Effector memory CD8-positive, alpha-beta T cell (primary cell): ENCODE results near the gene MAP2.
A peak's percentile ranks its signal among the peaks of the same experiment; 100 is the strongest.

Experiments used
- ATAC-seq: fragments of 150-1000 bp; cut with Tn5 transposase; replicated peaks from 2 replicates; pipeline ENCODE4 v1.10.0; 2021; ENCODE audit warnings: mild to moderate bottlenecking, moderate library complexity
- DNase-seq, 3 experiments: peaks; one replicate each; pipeline ENCODE4 v3.0.0; 2021
- H3K27ac Mint-ChIP-seq, 2 donors: one replicate each; pipeline ENCODE4 v1.8.0; 2022; ENCODE audit warnings: mild to moderate bottlenecking in 2 of 2, mixed read lengths in 2 of 2, moderate library complexity in 2 of 2
- H3K27me3 Mint-ChIP-seq, 2 donors: one replicate each; pipeline ENCODE4 v1.8.0; 2022; ENCODE audit warnings: mixed read lengths in 2 of 2
- H3K36me3 Mint-ChIP-seq: one replicate; pipeline ENCODE4 v1.8.0; 2022; ENCODE audit warnings: mild to moderate bottlenecking, moderate library complexity, mixed read lengths; ENCODE audit not compliant: insufficient read depth
- H3K4me1 Mint-ChIP-seq, 2 donors: one replicate each; pipeline ENCODE4 v1.8.0; 2022; ENCODE audit warnings: low read depth in 2 of 2, mixed read lengths in 2 of 2
- H3K4me3 Mint-ChIP-seq, 2 donors: one replicate each; pipeline ENCODE4 v1.8.0; 2022; ENCODE audit warnings: mild to moderate bottlenecking in 2 of 2, mixed read lengths in 2 of 2, moderate library complexity in 2 of 2
- H3K9me3 Mint-ChIP-seq, 2 donors: one replicate each; pipeline ENCODE4 v1.8.0; 2022; ENCODE audit warnings: mixed read lengths in 2 of 2
- total RNA-seq, 9 experiments: gene quantifications; one replicate each; lab custom pipeline; 2026; lab: John Stamatoyannopoulos, UW

Gene MAP2
- total RNA-seq = 0 to 0.48 (median 0.13) reads per million in 9 experiments

- peak within 1 kb of the TSS; percentile 56 to 72 for H3K4me3 Mint-ChIP-seq
- H3K27ac Mint-ChIP-seq = peak within 1 kb of the TSS in 1 of 2 donors; percentile 63
- DNase-seq (peak in 2 of 3 experiments; percentile 15 to 28), ATAC-seq (peak; percentile 88)
- H3K9me3 Mint-ChIP-seq = peaks cover 1 to 8% of the 10 kb centered on the region in 2 donors
- peaks cover 19 to 34% of the 10 kb centered on the region in 2 donors for H3K27me3 Mint-ChIP-seq
- H3K4me1 Mint-ChIP-seq = peaks cover 0 to 7% of the 10 kb centered on the region in 2 donors
- H3K36me3 Mint-ChIP-seq = no peaks in the 10 kb centered on the region
Observed at GRCh38 chr2:209423562-209424198, at the start of gene MAP2. Gene MAP2 (plus strand): TSS chr2:209424047. CDS start chr2:209653171, 229,124 bp downstream.

GRCh38 chr2:209376686-209377085, 47.2 kb upstream of the MAP2 start:
- ATAC-seq (no peak), DNase-seq (no peak)
- H3K27me3 Mint-ChIP-seq = no peaks in the 10 kb centered on the region
- H3K4me1 Mint-ChIP-seq = no peaks in the 10 kb centered on the region
- peaks cover 8 to 13% of the 10 kb centered on the region in 2 donors for H3K9me3 Mint-ChIP-seq
- no peaks in the 10 kb centered on the region for H3K36me3 Mint-ChIP-seq
- no peak overlapping the region for H3K4me3 Mint-ChIP-seq
- H3K27ac Mint-ChIP-seq = no peak overlapping the region

GRCh38 chr2:209380293-209380692, 43.6 kb upstream of the MAP2 start:
- H3K4me1 Mint-ChIP-seq = no peaks in the 10 kb centered on the region
- H3K4me3 Mint-ChIP-seq = no peak overlapping the region
- DNase-seq (no peak), ATAC-seq (no peak)
- H3K27me3 Mint-ChIP-seq = no peaks in the 10 kb centered on the region
- no peaks in the 10 kb centered on the region for H3K36me3 Mint-ChIP-seq
- no peak overlapping the region for H3K27ac Mint-ChIP-seq
- H3K9me3 Mint-ChIP-seq = peaks cover 0 to 9% of the 10 kb centered on the region in 2 donors

GRCh38 chr2:209381091-209381490, 42.8 kb upstream of the MAP2 start:
- no peak for DNase-seq
- Mint-ChIP-seq H3K4me3 (no peak overlapping the region), H3K9me3 (peaks cover 0 to 1% of the 10 kb centered on the region in 2 donors), H3K36me3 (no peaks in the 10 kb centered on the region), H3K4me1 (no peaks in the 10 kb centered on the region), H3K27ac (no peak overlapping the region), H3K27me3 (no peaks in the 10 kb centered on the region)
- ATAC-seq = no peak

GRCh38 chr2:209382775-209383174, 41.1 kb upstream of the MAP2 start:
- Mint-ChIP-seq H3K36me3 (no peaks in the 10 kb centered on the region), H3K9me3 (no peaks in the 10 kb centered on the region), H3K4me3 (no peak overlapping the region), H3K27ac (no peak overlapping the region), H3K4me1 (no peaks in the 10 kb centered on the region), H3K27me3 (no peaks in the 10 kb centered on the region)
- DNase-seq (no peak), ATAC-seq (no peak)

GRCh38 chr2:209383212-209383611, 40.6 kb upstream of the MAP2 start:
- H3K27ac Mint-ChIP-seq = no peak overlapping the region
- no peak for DNase-seq
- no peak overlapping the region for H3K4me3 Mint-ChIP-seq
- no peaks in the 10 kb centered on the region for H3K27me3 Mint-ChIP-seq
- ATAC-seq = no peak
- no peaks in the 10 kb centered on the region for H3K9me3 Mint-ChIP-seq
- H3K4me1 Mint-ChIP-seq = no peaks in the 10 kb centered on the region
- no peaks in the 10 kb centered on the region for H3K36me3 Mint-ChIP-seq

GRCh38 chr2:209387389-209387788, 36.5 kb upstream of the MAP2 start:
- no peaks in the 10 kb centered on the region for H3K36me3 Mint-ChIP-seq
- no peak overlapping the region for H3K4me3 Mint-ChIP-seq
- no peak overlapping the region for H3K27ac Mint-ChIP-seq
- H3K9me3 Mint-ChIP-seq = no peaks in the 10 kb centered on the region
- ATAC-seq = no peak
- H3K27me3 Mint-ChIP-seq = no peaks in the 10 kb centered on the region
- DNase-seq = no peak
- H3K4me1 Mint-ChIP-seq = no peaks in the 10 kb centered on the region

- no peak for ATAC-seq
- H3K27ac Mint-ChIP-seq = no peak overlapping the region
- H3K9me3 Mint-ChIP-seq = no peaks in the 10 kb centered on the region
- no peak overlapping the region for H3K4me3 Mint-ChIP-seq
- no peaks in the 10 kb centered on the region for H3K27me3 Mint-ChIP-seq
- H3K4me1 Mint-ChIP-seq = no peaks in the 10 kb centered on the region
- no peak for DNase-seq
- no peaks in the 10 kb centered on the region for H3K36me3 Mint-ChIP-seq
Observed at GRCh38 chr2:209388446-209389037, 35.3 kb upstream of the MAP2 start.

- Mint-ChIP-seq H3K4me1 (no peaks in the 10 kb centered on the region), H3K9me3 (peaks cover 1 to 2% of the 10 kb centered on the region in 2 donors), H3K27ac (no peak overlapping the region), H3K27me3 (no peaks in the 10 kb centered on the region), H3K36me3 (no peaks in the 10 kb centered on the region), H3K4me3 (no peak overlapping the region)
- no peak for DNase-seq
- ATAC-seq = no peak
Observed at GRCh38 chr2:209389171-209389618, 34.7 kb upstream of the MAP2 start.

- DNase-seq = no peak
- no peak for ATAC-seq
- H3K9me3 Mint-ChIP-seq = peaks cover 5% of the 10 kb centered on the region in 2 donors
- H3K27ac Mint-ChIP-seq = no peak overlapping the region
- H3K4me3 Mint-ChIP-seq = no peak overlapping the region
- no peaks in the 10 kb centered on the region for H3K27me3 Mint-ChIP-seq
- H3K4me1 Mint-ChIP-seq = no peaks in the 10 kb centered on the region
- H3K36me3 Mint-ChIP-seq = no peaks in the 10 kb centered on the region
Observed at GRCh38 chr2:209390839-209391238, 33.0 kb upstream of the MAP2 start.

GRCh38 chr2:209391776-209392401, 32.0 kb upstream of the MAP2 start:
- ATAC-seq = no peak
- Mint-ChIP-seq H3K9me3 (peaks cover 5% of the 10 kb centered on the region in 2 donors), H3K27ac (no peak overlapping the region), H3K27me3 (no peaks in the 10 kb centered on the region), H3K4me1 (no peaks in the 10 kb centered on the region), H3K4me3 (no peak overlapping the region), H3K36me3 (no peaks in the 10 kb centered on the region)
- no peak for DNase-seq

- ATAC-seq (no peak), DNase-seq (no peak)
- Mint-ChIP-seq H3K27ac (no peak overlapping the region), H3K4me1 (no peaks in the 10 kb centered on the region), H3K9me3 (peaks cover 5% of the 10 kb centered on the region in 2 donors), H3K4me3 (no peak overlapping the region), H3K27me3 (no peaks in the 10 kb centered on the region), H3K36me3 (no peaks in the 10 kb centered on the region)
Observed at GRCh38 chr2:209395229-209395628, 28.6 kb upstream of the MAP2 start.

GRCh38 chr2:209395652-209396051, 28.2 kb upstream of the MAP2 start:
- H3K27ac Mint-ChIP-seq = no peak overlapping the region
- no peaks in the 10 kb centered on the region for H3K4me1 Mint-ChIP-seq

GRCh38 chr2:209398463-209398862, 25.4 kb upstream of the MAP2 start:
- Mint-ChIP-seq H3K36me3 (no peaks in the 10 kb centered on the region), H3K27me3 (no peaks in the 10 kb centered on the region)
- ATAC-seq = no peak

More at GRCh38 chr2:209395652-209396051, 28.2 kb upstream of the MAP2 start:
- Mint-ChIP-seq H3K36me3 (no peaks in the 10 kb centered on the region), H3K27me3 (no peaks in the 10 kb centered on the region), H3K4me3 (no peak overlapping the region), H3K9me3 (peaks cover 5% of the 10 kb centered on the region in 2 donors)
- no peak for DNase-seq
- no peak for ATAC-seq

More at GRCh38 chr2:209398463-209398862, 25.4 kb upstream of the MAP2 start:
- Mint-ChIP-seq H3K9me3 (peaks cover 5 to 6% of the 10 kb centered on the region in 2 donors), H3K4me1 (no peaks in the 10 kb centered on the region), H3K27ac (no peak overlapping the region), H3K4me3 (no peak overlapping the region)
- DNase-seq = no peak
